AG04449 (cell line): ENCODE data around the gene ANKS1B.

Source experiments
- CTCF ChIA-PET: fragments of 350-600 bp; formaldehyde crosslinking; extraction: SDS; loops from one replicate; lab custom pipeline; 2021; ENCODE audit warnings: antibody characterized with exemption; lab: Yijun Ruan, JAX
- POLR2A ChIA-PET: fragments of 400-600, 350-600 bp; formaldehyde crosslinking; extraction: SDS; loops from one replicate; lab custom pipeline; 2020; ENCODE audit warnings: antibody characterized with exemption, inconsistent platforms; lab: Yijun Ruan, JAX
- DNase-seq: peaks from one replicate; pipeline ENCODE4 v3.0.0-alpha.2; 2010; ENCODE audit warnings: low read depth, low spot score
- H3K4me3 ChIP-seq: 2 replicates; pipeline ENCODE4 v1.5.1; 2011; ENCODE audit warnings: low read depth, mild to moderate bottlenecking, control low read depth, low read length
- CTCF ChIP-seq: IDR thresholded peaks from one replicate; pipeline ENCODE4 v1.5.1; 2011; ENCODE audit warnings: mild to moderate bottlenecking, moderate library complexity, low read length, control low read depth, inconsistent platforms; ENCODE audit not compliant: insufficient read depth; ENCODE audit errors: missing control alignments

The ANKS1B gene

DNA sequence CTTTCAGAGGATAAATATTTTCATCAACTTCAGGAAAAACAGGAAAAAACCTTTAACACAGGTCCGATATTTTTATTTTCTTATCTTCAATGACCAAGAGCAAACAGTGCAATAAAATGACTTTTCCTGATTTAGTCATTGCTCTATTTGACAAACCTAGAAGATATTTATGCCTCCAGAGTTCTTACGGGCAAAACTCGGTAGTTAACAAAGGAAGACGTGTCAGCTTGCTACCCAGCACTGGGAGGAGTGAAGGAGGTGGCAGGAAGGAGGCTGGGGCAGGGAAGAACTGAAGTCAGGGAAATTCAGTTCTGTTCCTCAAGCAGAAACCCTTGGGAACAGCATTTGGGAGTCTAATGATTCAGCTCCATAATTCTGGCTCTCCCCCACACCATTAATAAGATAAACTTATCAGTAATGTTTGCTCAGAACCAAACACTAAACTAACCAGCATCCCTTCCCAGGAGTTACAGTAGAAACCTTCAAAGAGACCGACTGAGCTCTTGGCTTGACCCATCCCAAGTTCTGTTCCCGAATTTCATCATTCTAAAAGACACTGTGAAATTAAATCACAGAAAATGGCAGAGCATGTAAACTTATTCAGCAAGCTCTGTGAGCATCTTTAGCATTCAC lies 1176.4 kb downstream of the ANKS1B start:
- ChIA-PET CTCF (interaction anchor here (1.1 kb wide), 1 partner anchor 83 kb away, joined by 3 read pairs; no protein-coding TSS in a partner anchor), POLR2A (no interaction called here)
- no peak for DNase-seq
- no peak overlapping the region for H3K4me3 ChIP-seq
- no peak for TF ChIP-seq CTCF

GRCh38 chr12:98807187-98807586 lies 1177.5 kb downstream of the ANKS1B start:
- ChIA-PET POLR2A (no interaction called here), CTCF (no interaction called here)
- no peak overlapping the region for H3K4me3 ChIP-seq
- TF ChIP-seq CTCF = no peak
- DNase-seq = no peak

GRCh38 chr12:98803468-98804209 lies 1181.1 kb downstream of the ANKS1B start:
- no peak overlapping the region for H3K4me3 ChIP-seq
- no peak for DNase-seq
- ChIA-PET CTCF (interaction anchor here (1.2 kb wide), 1 partner anchor 104 kb away, joined by 3 read pairs; no protein-coding TSS in a partner anchor), POLR2A (no interaction called here)
- no peak for TF ChIP-seq CTCF

DNA sequence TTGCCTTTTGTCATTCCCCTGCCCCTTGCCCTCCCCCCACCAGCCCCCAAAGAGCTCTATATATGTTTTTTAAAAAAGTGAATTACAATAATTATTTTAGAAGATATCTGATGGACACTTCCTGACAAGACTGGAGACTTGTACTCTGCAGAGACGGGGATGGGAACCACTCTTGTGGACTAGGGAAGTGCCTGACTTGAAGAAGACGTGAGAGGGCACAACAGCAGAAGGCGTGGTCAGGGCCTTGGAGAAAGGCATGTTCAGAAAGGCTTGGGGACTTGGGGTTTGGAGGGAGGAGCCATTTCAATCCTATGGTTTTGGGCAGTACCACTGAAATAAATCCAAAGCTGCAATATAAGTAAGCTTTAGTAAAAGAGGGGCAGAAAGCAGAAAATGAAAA lies 1184.9 kb downstream of the ANKS1B start:
- ChIA-PET CTCF (interaction anchor here (1.5 kb wide), 1 partner anchor 32 kb away, joined by 3 read pairs; no protein-coding TSS in a partner anchor), POLR2A (no interaction called here)

DNA sequence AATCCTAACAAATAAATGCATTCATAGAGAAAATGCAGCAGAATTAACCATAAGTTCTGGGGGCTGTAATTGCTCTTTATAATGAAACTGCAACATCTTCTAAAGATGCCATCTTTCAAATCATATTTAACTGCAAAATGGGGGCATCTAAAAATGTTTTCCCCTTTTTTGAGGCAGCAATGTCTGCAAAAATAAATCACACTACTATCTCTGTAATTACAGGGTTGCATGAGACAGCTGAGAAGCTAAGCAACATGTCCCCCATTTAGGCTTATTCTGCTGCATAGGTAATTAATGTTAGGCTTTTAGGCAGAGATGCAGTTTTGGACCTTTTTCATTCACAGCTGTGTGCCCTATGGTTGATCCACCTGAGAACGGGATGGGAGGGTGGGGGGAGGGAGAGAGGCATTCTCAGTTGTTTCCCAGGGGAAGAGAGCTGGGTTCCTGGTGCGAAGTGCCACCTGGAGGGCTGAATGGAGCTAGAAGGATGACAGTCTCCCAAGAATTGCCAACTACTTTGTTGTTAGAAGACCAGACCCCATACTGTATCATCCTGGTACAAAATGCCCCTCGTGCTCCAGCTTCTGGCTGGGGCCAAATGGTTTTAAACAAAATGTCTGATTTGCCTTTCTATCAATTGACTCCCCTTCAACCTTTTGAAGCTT lies 1185.5 kb downstream of the ANKS1B start:
- no peak for TF ChIP-seq CTCF
- no peak overlapping the region for H3K4me3 ChIP-seq
- POLR2A ChIA-PET = no interaction called here
- no peak for DNase-seq
- CTCF ChIA-PET = no interaction called here

More for the DNA sequence above, 1184.9 kb downstream of the ANKS1B start:
- TF ChIP-seq CTCF = no peak
- H3K4me3 ChIP-seq = no peak overlapping the region
- DNase-seq = no peak

- POLR2A ChIA-PET = no interaction called here
- H3K4me3 ChIP-seq = no peak overlapping the region
- DNase-seq = no peak
- TF ChIP-seq CTCF = no peak
- CTCF ChIA-PET = no interaction called here
Measured at GRCh38 chr12:98797200-98797599, 1187.5 kb downstream of the ANKS1B start.
